Fibroblast of mammary gland (primary cell): ENCODE measurements around the gene PASK.

Experiments
- DNase-seq: peaks from one replicate; pipeline ENCODE4 v3.0.0-alpha.2; 2010; ENCODE audit warnings: low read depth
- H3K4me3 ChIP-seq: 2 replicates; pipeline ENCODE4 v1.5.1; 2011; ENCODE audit warnings: low read depth, mild to moderate bottlenecking, low read length, moderate library complexity; ENCODE audit not compliant: control insufficient read depth
- TF ChIP-seq, protein P1 (sequence below): conservative IDR thresholded peaks from 2 replicates; pipeline ENCODE4 v1.5.1; 2011; ENCODE audit warnings: low read depth, low read length, inconsistent platforms; ENCODE audit not compliant: control insufficient read depth, insufficient read depth

PASK gene

DNA sequence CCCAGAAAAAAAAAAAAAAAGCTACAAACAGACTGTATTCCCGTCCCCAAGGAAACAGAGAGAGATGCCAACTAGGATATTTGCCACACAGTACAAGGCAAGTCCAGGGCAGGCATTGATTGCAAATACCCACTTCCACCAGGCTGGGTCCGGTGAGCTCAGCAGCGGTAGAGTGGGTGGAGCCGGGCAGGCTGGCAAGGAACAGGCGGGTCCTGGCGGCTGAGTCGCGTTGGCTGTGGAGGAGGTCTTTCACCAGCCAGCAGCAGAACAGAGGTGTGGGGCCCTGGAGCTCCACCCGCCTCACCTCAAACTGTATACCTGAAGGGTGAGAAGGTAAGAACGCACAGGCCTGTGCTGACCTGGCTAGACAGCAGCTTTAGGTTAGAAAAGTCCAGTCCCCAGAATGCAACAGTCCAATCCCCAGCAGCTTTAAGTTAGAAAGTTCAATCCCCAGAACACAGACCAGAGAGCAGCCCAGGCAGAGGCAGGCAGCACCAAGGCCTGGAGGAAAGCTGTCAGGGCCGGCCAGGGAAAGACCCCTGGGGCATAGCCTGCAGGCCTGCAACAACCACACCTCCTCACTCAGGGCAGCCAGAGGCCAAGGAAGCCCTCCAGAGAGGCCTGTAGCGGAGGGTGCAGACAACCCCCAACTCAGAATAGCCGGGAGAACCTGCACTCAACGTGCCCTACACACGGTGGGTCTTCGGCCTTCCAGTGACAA, 25.3 kb downstream of the PASK start:
- no peak overlapping the region for H3K4me3 ChIP-seq
- TF ChIP-seq, protein P1, sequence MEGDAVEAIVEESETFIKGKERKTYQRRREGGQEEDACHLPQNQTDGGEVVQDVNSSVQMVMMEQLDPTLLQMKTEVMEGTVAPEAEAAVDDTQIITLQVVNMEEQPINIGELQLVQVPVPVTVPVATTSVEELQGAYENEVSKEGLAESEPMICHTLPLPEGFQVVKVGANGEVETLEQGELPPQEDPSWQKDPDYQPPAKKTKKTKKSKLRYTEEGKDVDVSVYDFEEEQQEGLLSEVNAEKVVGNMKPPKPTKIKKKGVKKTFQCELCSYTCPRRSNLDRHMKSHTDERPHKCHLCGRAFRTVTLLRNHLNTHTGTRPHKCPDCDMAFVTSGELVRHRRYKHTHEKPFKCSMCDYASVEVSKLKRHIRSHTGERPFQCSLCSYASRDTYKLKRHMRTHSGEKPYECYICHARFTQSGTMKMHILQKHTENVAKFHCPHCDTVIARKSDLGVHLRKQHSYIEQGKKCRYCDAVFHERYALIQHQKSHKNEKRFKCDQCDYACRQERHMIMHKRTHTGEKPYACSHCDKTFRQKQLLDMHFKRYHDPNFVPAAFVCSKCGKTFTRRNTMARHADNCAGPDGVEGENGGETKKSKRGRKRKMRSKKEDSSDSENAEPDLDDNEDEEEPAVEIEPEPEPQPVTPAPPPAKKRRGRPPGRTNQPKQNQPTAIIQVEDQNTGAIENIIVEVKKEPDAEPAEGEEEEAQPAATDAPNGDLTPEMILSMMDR, result no peak
- DNase-seq, result no peak

DNA sequence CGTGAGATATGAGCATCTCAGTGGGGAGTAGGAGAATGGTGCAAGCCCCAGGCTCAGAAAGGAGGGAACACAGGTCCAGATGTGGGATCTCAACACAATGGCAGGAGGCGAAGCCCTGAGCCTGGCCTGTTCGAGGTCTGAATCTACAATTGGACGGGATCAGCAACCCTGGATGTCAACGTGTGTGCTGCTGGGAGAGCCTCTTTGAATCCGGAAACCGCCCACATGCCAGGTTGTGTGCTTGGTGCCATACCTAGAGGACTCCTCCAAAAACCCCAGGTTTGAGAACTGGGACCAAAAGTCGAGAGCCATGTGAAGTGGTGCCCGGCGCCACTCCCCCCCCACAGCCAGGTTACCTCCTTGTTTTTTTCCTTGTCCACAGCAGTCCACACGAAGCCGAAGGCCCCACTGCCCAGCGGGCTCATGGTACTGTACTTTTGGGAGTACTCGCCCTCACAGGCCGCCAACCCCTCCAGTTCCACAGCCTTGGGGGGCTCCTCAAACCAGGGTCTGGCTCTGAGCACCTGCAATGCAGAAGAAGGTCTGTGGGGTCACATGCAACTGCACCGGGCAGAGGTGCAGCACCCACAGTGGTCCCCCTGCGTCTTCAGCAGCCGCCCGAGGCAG, 26.8 kb downstream of the PASK start:
- TF ChIP-seq, protein P1, result no peak
- H3K4me3 ChIP-seq, result no peak overlapping the region

DNA sequence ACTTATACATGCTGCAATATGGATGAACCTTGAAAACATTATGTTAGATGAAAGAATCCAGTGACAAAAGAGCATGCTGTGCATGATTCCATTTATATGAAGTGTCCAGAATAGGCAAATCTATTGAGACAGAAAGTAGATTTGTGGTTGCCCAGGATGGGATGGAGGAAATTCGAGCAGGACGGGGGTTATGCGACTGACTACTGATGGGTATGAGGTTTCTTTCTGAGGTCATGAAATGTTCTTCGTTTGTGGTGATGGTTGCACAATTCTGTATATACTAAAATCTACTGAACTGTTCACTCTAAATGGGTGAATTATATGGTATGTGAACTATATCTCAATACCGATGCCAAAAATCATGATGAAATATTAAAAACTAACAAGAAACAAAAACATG, 28.3 kb downstream of the PASK start:
- no peak overlapping the region for H3K4me3 ChIP-seq
- DNase-seq, result no peak
- TF ChIP-seq, protein P1, result no peak

More for the DNA sequence above, 26.8 kb downstream of the PASK start:
- no peak for DNase-seq

DNA sequence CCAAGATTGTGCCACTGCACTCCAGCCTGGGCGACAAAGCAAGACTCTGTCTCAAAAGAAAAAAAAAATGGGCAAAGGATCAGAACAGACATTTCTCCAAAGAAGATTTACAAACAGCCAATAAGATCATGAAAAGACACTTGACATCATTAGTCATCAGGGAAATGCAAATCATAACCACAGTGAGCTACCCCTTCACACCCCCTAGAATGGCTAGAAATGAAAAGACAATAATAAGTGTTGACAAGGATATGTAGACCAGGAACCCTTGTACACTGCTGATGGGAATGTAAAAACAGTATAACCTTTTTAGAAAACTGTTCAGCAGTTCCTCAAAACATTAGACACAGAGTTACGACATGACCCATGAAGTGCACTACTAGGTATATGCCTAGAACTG, 28.8 kb downstream of the PASK start:
- H3K4me3 ChIP-seq, result no peak overlapping the region
- TF ChIP-seq, protein P1, result no peak
- DNase-seq, result no peak

DNA sequence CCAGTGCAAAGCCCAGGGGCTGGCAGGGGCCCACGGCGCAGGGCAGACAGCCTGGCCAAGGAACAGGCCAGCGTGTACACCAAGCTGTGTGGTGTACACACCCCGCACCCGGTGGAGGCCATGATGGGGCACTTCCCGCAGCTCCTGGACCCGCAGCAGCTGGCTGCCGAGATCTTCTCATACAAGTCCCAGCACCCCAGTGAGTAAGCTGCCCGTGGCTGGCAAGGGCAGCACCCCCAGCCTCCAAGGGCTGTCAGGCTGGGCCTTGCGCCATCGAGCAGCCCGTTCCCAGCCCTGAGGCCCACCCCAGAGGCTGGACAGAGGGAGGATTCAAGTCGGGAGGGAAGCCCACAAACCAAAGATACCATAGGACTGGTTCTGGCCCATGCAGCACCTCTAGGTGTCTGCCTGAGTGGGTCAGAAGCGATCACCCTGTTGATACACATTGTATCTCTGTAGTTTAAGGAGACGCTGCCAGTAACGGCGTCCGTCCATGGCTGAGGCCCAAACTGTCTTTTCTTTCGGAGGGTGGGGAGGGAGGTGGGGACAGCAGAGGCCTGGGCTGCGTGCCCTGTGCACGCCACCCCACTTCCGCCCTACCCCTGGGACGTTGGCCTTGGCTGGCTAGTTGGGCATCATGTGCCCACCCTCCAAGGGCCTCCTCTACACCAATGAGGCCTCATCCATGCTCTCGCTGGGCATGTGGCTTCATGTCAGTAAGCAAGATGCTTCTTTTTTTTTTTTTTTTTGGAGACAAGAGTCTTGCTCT, 30.4 kb downstream of the PASK start:
- no peak overlapping the region for H3K4me3 ChIP-seq
- DNase-seq, result no peak
- TF ChIP-seq, protein P1, result no peak

DNA sequence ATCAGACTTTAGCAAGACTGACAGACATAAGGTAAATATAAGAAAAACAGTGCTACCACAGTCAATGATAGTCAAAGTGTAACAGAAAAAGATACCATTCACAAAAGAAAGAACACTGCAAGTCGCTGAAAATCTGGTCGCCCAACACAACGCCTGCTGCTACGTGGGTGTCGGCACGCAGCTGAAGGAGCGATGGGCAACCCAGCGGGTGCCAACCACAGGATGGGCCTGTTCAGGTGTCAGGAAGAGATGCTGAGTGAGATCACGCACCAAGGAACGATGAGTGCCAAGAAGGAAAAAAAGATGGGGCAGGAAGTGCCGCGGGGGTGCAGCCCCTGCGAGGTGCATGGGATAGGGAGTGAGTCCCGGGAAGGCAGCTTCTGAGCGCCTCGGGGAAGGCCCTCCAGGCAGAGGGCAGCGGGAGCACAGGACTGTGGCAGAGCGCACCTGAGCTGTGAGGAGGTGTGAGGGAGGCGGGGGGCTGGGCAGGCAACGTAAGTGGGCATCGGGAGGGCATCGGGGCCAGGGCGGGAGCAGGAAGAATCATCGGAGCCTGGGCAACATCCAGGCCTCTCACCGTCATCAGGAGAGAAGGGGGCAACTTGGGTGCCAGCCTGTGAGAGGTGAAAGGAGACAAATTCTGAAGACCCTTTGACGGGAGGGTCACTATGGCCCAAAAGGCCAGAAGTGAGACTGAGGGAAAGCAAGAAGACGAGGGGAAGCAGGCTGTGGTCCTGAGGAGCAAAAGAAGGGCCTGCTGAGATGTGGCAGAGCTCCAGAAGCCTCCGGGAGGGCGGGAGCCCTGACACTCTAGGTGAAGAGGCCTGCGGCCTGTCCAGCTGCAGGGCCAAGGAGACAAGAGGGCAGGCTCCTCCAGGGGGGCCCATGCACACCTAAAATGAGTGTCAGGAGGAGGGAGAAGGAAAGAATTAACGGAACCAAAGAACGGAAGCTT, 32.4 kb downstream of the PASK start:
- no peak overlapping the region for H3K4me3 ChIP-seq
- DNase-seq, result no peak
- TF ChIP-seq, protein P1, result no peak
